Right kidney (tissue), 9 donors: ENCODE data around the gene ARL17B.
"Not testable (repeated sequence)": the region's sequence is repeated elsewhere in the genome, so short reads cannot be mapped to it uniquely, and the experiment has no call there.

Experiments
- DNase-seq: peaks from one replicate; pipeline ENCODE4 v3.0.0-alpha.2; 2016
- long read RNA-seq, 8 donors: transcript quantifications; one replicate each; lab custom pipeline, GENCODE V29; 2026

ARL17B gene
- long read RNA-seq, donor 1, transcript ARL17B-202 (4 exons, 743 nt), result major isoform, 7 of 20 reads
- long read RNA-seq, donor 1, partial matches to known transcripts, result 10 of 20 reads
- long read RNA-seq, donor 1, other reads (novel, unspliced or antisense), result 0 of 20 reads
- long read RNA-seq, donor 2, partial matches to known transcripts, result 0 of 4 reads
- long read RNA-seq, donor 2, other reads (novel, unspliced or antisense), result 0 of 4 reads
- long read RNA-seq, donor 3, partial matches to known transcripts, result 0 of 1 reads
- long read RNA-seq, donor 3, other reads (novel, unspliced or antisense), result 0 of 1 reads
- long read RNA-seq, donor 4, partial matches to known transcripts, result 7 of 15 reads
- long read RNA-seq, donor 4, other reads (novel, unspliced or antisense), result 8 of 15 reads
- long read RNA-seq, donor 5, partial matches to known transcripts, result 0 of 3 reads
- long read RNA-seq, donor 5, other reads (novel, unspliced or antisense), result 0 of 3 reads
- long read RNA-seq, donor 6, transcript ARL17B-202 (4 exons, 743 nt), result major isoform, 6 of 6 reads
- long read RNA-seq, donor 6, partial matches to known transcripts, result 0 of 6 reads
- long read RNA-seq, donor 6, other reads (novel, unspliced or antisense), result 0 of 6 reads
- long read RNA-seq, donor 7, result 0 reads
- long read RNA-seq, donor 8, partial matches to known transcripts, result 0 of 1 reads
- long read RNA-seq, donor 8, other reads (novel, unspliced or antisense), result 0 of 1 reads

- not testable (repeated sequence) for DNase-seq
Observed at GRCh38 chr17:46361755-46362154, at the start of gene ARL17B. ARL17B (minus strand) TSS chr17:46361766; CDS start chr17:46358397, 3,369 bp downstream.

- DNase-seq, result not testable (repeated sequence)
Observed at GRCh38 chr17:46409864-46410263, 48.3 kb upstream of the ARL17B start.

GRCh38 chr17:46407155-46407554 lies 45.6 kb upstream of the ARL17B start:
- DNase-seq, result not testable (repeated sequence)

- DNase-seq, result not testable (repeated sequence)
Observed at GRCh38 chr17:46401033-46401787, 39.6 kb upstream of the ARL17B start.

- not testable (repeated sequence) for DNase-seq
Observed at GRCh38 chr17:46400543-46400942, 39.0 kb upstream of the ARL17B start.

- DNase-seq, result not testable (repeated sequence)
Observed at GRCh38 chr17:46399993-46400392, 38.4 kb upstream of the ARL17B start.

GRCh38 chr17:46396292-46396691 lies 34.7 kb upstream of the ARL17B start:
- DNase-seq, result not testable (repeated sequence)

DNA sequence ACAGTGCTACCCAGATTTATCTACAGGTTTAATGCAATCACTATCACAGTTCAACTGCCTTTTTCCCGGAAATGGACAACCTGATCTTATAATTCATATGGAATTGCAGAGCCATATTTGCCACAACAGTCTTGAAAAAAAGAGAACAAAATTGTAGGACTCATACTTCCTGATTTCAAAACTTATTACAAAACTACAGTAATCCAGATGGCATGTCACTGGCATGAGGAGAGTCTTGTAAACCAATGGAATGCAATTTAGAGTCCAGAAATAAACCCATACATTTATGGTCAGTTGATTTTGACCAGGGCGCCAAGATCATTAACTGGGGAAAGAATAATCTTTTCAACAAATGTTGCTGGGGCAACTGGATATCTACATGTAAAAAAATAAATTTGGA lies 32.1 kb upstream of the ARL17B start:
- DNase-seq, result not testable (repeated sequence)

DNA sequence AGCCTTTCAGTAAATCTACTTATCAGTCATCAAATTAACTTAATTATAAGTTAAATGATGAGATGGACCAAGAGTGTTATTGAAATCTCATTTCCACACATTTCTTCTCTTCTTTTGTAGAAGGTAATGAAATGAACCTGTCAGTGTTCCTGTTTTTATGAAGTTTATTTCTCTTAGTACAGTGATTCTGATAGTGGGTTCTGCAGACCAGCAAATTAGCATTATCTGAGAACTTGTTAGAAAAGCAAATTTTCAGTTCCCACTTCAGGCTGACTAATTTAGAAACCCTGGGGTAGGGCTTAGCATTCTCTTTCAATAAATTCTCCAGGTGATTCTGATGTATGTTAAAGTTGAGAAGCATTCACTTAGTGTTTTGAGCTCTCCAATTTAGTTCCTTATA lies 23.9 kb upstream of the ARL17B start:
- DNase-seq, result not testable (repeated sequence)

GRCh38 chr17:46383118-46383517 lies 21.6 kb upstream of the ARL17B start:
- not testable (repeated sequence) for DNase-seq

- DNase-seq, result not testable (repeated sequence)
Observed at GRCh38 chr17:46373418-46373817, 11.9 kb upstream of the ARL17B start.

DNA sequence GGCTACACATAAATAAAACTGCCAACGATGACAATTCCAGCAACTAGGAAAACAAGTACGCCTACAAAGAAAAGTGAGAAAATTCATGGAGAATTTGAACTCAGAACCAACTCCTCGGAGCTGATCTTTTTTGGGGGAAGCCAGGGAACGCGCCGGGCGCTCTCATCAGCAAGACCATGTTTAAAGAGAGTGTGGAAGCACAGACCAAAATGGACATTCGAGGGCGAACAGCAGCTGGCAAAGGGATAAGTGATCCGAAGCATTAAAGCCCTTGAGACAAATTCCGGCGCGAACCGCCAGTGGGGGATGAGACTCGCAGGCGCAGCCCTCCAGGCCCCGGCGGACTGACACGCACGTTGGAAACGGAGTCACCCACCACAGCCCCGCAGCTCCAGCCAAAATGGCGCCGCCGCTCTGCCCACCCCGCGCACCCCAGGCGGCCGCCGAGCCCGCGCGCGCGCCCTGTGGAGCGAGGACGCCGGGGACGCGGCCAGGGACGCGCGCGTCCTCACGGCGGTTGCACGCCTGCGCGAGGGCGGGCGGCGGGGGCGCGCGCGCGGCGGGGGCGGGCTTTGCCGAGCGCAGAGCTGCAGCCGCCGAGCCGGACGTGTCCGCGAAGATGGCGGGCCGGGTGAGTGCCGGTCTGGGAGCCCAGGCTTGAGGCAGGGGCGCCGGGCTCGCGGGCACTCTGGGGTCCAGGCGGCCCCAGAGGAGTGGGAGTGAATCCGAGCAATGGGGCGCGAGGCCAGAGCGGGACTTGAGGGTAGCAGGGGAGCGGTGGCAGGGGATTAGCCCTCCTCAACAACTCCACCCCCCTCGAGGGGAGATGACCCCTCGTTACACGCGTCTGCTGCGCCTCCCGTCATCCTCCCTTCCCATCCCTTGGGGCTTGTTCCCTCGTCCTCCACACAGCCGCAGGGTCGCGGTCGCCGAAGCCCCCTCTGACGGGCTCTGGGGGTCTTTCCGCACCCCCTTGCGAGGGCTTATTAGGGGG lies 11.0 kb upstream of the ARL17B start:
- DNase-seq, result not testable (repeated sequence)

DNA sequence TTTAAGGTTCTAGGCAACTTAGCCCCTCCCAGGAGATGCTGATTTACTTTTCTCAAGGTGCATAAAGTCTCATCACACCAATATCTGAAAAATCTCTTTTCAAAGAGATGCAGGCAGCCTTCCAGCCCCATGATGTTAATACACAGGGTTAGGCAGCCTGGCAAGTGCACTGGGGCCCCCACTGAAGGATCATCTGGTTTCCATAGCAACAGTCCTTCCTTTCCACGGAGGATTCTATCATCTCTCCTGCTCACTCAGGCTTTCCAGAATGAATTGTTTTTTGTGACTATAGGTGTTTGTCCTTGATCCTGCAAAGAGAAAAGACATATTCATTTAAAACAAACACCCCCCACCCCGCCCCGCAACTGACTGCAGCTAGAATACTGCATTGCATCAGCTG lies 6.0 kb upstream of the ARL17B start:
- DNase-seq, result not testable (repeated sequence)

GRCh38 chr17:46361145-46361735 lies 326 bp downstream of the ARL17B start:
- not testable (repeated sequence) for DNase-seq

GRCh38 chr17:46353856-46354255 lies 7.7 kb downstream of the ARL17B start:
- DNase-seq, result not testable (repeated sequence)

GRCh38 chr17:46349060-46349459 lies 12.5 kb downstream of the ARL17B start:
- not testable (repeated sequence) for DNase-seq

DNA sequence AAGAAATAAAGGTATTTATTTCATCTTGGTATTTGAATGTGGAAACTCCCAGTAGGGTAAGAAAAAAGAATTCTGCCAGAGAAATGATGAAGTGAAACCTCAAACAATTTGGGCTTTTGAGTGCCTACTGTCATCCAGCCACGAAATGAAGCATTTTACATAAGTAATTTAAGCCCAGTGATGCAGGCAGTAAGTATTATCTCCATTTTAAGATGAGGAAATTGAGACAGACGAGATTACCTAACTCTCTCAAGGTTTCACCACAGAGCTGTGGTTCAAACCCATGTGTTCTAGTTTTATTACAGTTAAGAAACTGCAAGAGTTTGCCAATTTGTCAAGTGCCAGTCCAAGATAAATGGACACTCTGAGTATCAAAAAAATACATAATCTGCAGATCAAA lies 13.2 kb downstream of the ARL17B start:
- not testable (repeated sequence) for DNase-seq

- DNase-seq, result not testable (repeated sequence)
Observed at GRCh38 chr17:46342131-46342530, 19.4 kb downstream of the ARL17B start.

GRCh38 chr17:46341220-46341619 lies 20.3 kb downstream of the ARL17B start:
- not testable (repeated sequence) for DNase-seq

GRCh38 chr17:46294831-46295230 lies 66.7 kb downstream of the ARL17B start, which contains the start of gene LRRC37A:
LRRC37A (plus strand) TSS chr17:46295131; CDS start chr17:46295134, 3 bp downstream.
- DNase-seq, result not testable (repeated sequence)

DNA sequence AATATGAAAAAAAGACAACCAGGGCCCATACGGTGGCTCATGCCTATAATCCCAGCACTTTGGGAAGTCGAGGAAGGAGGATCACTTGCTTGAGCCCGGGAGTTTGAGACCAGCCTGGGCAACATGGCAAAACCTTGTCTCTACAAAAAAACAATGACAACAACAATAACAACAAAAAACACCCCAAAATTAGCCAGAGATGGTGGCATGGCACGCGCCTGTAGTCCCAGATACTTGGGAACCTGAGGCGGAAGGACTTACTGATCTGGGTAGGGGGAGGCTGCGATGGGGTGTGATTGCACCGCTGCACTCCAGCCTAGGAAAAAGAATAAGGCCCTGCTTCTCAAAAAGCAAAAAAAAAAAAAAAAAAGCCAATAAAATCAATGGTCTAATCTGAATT lies 69.9 kb downstream of the ARL17B start:
- DNase-seq, result not testable (repeated sequence)
